Measurements from ENCODE around the gene SOX4.

- TF ChIP-seq CTCF (IDR thresholded peaks at IDR 0.05) (no peak), POLR2A (IDR thresholded peaks at IDR 0.05) (no peak)
These were observed 17.9 kb downstream of the SOX4 start for GRCh38 chr6:21611485-21611884.
